SH-SY5Y (cell line): Measurements from ENCODE around the gene HOXB6.

ENCODE experiments used
- GATA2 ChIP-seq: IDR thresholded peaks from 2 replicates; pipeline ENCODE4 v1.6.1; 2011; ENCODE audit warnings: mild to moderate bottlenecking, low read depth, low read length
- GATA3 ChIP-seq: IDR thresholded peaks from 2 replicates; pipeline ENCODE4 v1.6.1; 2011; ENCODE audit warnings: low read depth, mild to moderate bottlenecking, low read length, moderate library complexity

- TF ChIP-seq GATA2, result no peak
- TF ChIP-seq GATA3, result no peak
Observed at GRCh38 chr17:48570325-48571023, 34.3 kb downstream of the HOXB6 start.
